Suprapubic skin (tissue), 4 donors: ENCODE data around the gene GNB3. TPM values are rescaled to one million over a fixed set of nuclear protein-coding genes. Genes with fewer than 3 reads are reported as not detected.

Experiments used
- DNase-seq, 2 donors: peaks; one replicate each; pipeline ENCODE4 v3.0.0-alpha.2; 2019; ENCODE audit warnings: low spot score in 2 of 2
- H3K27ac ChIP-seq: fragments of 200-600 bp; sonication (generic); one replicate; pipeline ENCODE4 v1.5.1; 2019
- H3K27me3 ChIP-seq: fragments of 200-600 bp; sonication (generic); one replicate; pipeline ENCODE4 v1.5.1; 2019
- H3K36me3 ChIP-seq: fragments of 200-600 bp; sonication (generic); one replicate; pipeline ENCODE4 v1.5.1; 2019
- H3K4me1 ChIP-seq: fragments of 200-600 bp; sonication (generic); one replicate; pipeline ENCODE4 v1.5.1; 2019
- H3K4me3 ChIP-seq: fragments of 200-600 bp; sonication (generic); one replicate; pipeline ENCODE4 v1.5.1; 2019; ENCODE audit warnings: mild to moderate bottlenecking
- H3K9me3 ChIP-seq: fragments of 200-600 bp; sonication (generic); one replicate; pipeline ENCODE4 v1.5.1; 2019
- CTCF ChIP-seq, 2 donors: fragments of 200-600 bp in 1 of 2; fragments of 450-650 bp in 1 of 2; sonication (generic) in 1 of 2; IDR thresholded peaks; one replicate each; pipeline ENCODE4 v1.5.1; 2016 to 2019; ENCODE audit warnings: antibody characterized with exemption in 2 of 2, mild to moderate bottlenecking in 1 of 2, moderate library complexity in 1 of 2
- EP300 ChIP-seq: sonication (generic); formaldehyde crosslinking; IDR thresholded peaks from one replicate; pipeline ENCODE4 v1.6.1; 2017; ENCODE audit warnings: antibody characterized with exemption
- POLR2A ChIP-seq, 2 donors: fragments of 450-650 bp; IDR thresholded peaks; one replicate each; pipeline ENCODE4 v1.6.1; 2017; ENCODE audit warnings: antibody characterized with exemption in 2 of 2, mild to moderate bottlenecking in 2 of 2, moderate library complexity in 2 of 2
- POLR2AphosphoS5 ChIP-seq, 3 donors: sonication (generic); formaldehyde crosslinking; IDR thresholded peaks; one replicate each; pipeline ENCODE4 v1.6.1; 2017; ENCODE audit warnings: antibody characterized with exemption in 3 of 3
- WGBS: methylation state at CpG from one replicate; pipeline ENCODE4 v1.1.5; 2018; 5-methylcytosine and 5-hydroxymethylcytosine counted together
- total RNA-seq, 4 donors: library from RNA; depleted of rRNA; stranded (reverse); fragments of >200 nt; gene quantifications; one replicate each; pipeline ENCODE4 v1.1.0, GENCODE V29; 2016

GNB3 gene
- total RNA-seq, 4 donors from 2014 or later, result 0.72 to 1.5 (median 1.4) TPM; not detected in 1

GRCh38 chr12:6823182-6824084, 17.3 kb upstream of the GNB3 start:
- H3K4me3 ChIP-seq, result no peak overlapping the region
- H3K9me3 ChIP-seq, result no peaks in the 10 kb centered on the region
- no peak for DNase-seq
- H3K4me1 ChIP-seq, result peaks cover 41% of the 10 kb centered on the region
- peaks cover 42% of the 10 kb centered on the region for H3K27me3 ChIP-seq
- H3K27ac ChIP-seq, result no peak overlapping the region
- no peak for TF ChIP-seq CTCF (IDR thresholded peaks at IDR 0.05)
- TF ChIP-seq POLR2A (IDR thresholded peaks at IDR 0.05), result no peak
- TF ChIP-seq POLR2AphosphoS5 (IDR thresholded peaks at IDR 0.05), result no peak
- TF ChIP-seq EP300, result no peak
- 66% methylated on average over 6 of the region's 12 CpGs for WGBS
- H3K36me3 ChIP-seq, result no peaks in the 10 kb centered on the region

DNA sequence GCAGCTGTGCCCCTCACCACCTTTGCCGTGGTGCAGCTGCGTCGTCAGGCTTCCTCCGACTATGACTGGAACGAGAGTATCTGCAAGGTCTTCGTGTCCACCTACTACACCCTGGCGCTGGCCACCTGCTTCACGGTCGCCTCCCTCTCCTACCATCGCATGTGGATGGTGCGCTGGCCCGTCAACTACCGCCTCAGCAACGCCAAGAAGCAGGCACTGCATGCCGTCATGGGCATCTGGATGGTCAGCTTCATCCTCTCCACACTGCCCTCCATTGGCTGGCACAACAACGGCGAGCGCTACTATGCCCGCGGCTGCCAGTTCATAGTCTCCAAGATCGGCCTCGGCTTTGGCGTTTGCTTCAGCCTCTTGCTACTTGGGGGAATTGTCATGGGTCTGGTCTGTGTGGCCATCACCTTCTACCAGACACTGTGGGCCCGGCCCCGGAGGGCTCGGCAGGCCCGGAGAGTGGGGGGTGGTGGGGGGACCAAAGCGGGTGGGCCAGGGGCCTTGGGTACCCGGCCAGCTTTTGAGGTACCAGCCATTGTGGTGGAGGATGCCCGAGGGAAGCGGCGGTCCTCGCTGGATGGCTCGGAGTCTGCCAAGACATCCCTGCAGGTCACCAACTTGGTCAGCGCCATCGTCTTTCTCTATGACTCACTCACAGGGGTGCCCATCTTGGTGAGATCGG, 16.5 kb upstream of the GNB3 start:
- WGBS, result 85% methylated on average over 28 of the region's 37 CpGs
- DNase-seq, result no peak

GRCh38 chr12:6824901-6825381, 15.8 kb upstream of the GNB3 start:
- Histone ChIP-seq H3K4me3 (no peak overlapping the region), H3K36me3 (no peaks in the 10 kb centered on the region), H3K27me3 (peaks cover 42% of the 10 kb centered on the region), H3K27ac (no peak overlapping the region), H3K9me3 (no peaks in the 10 kb centered on the region), H3K4me1 (peaks cover 54% of the 10 kb centered on the region)
- WGBS, result 45% methylated on average over 12 of the region's 12 CpGs
- DNase-seq, result no peak
- TF ChIP-seq POLR2A (IDR thresholded peaks at IDR 0.05) (no peak), POLR2AphosphoS5 (IDR thresholded peaks at IDR 0.05) (no peak), EP300 (no peak), CTCF (IDR thresholded peaks at IDR 0.05) (no peak)

More for the DNA sequence above, 16.5 kb upstream of the GNB3 start:
- Histone ChIP-seq H3K27me3 (peaks cover 42% of the 10 kb centered on the region), H3K4me3 (no peak overlapping the region), H3K27ac (no peak overlapping the region), H3K36me3 (no peaks in the 10 kb centered on the region), H3K4me1 (peaks cover 47% of the 10 kb centered on the region), H3K9me3 (no peaks in the 10 kb centered on the region)
- TF ChIP-seq EP300, result no peak
- no peak for TF ChIP-seq POLR2AphosphoS5 (IDR thresholded peaks at IDR 0.05)
- TF ChIP-seq POLR2A (IDR thresholded peaks at IDR 0.05), result no peak
- no peak for TF ChIP-seq CTCF (IDR thresholded peaks at IDR 0.05)

- TF ChIP-seq POLR2AphosphoS5 (IDR thresholded peaks at IDR 0.05) (no peak), CTCF (IDR thresholded peaks at IDR 0.05) (peak; percentile 79 to 89)
- no peak overlapping the region for H3K4me3 ChIP-seq
- peaks cover 55% of the 10 kb centered on the region for H3K4me1 ChIP-seq
- WGBS, result 11% methylated on average over 14 of the region's 19 CpGs
- peak; percentile 92 for DNase-seq
- H3K27me3 ChIP-seq, result peaks cover 42% of the 10 kb centered on the region
- H3K36me3 ChIP-seq, result no peaks in the 10 kb centered on the region
- H3K9me3 ChIP-seq, result no peaks in the 10 kb centered on the region
- H3K27ac ChIP-seq, result no peak overlapping the region
Measured at GRCh38 chr12:6825398-6826124, 15.2 kb upstream of the GNB3 start.
